HepG2 (cell line): ENCODE measurements around the gene SYCE1L. TPM values are rescaled to one million over a fixed set of nuclear protein-coding genes. Genes with fewer than 3 reads are reported as not detected.
A peak's percentile ranks its signal among the peaks of the same experiment; 100 is the strongest.

Experiments used
- HOXA9 ChIP-seq: sonication (generic); formaldehyde crosslinking; IDR thresholded peaks from 2 replicates; pipeline ENCODE4 v1.8.1; 2022; ENCODE audit warnings: missing genetic modification reagents, mild to moderate bottlenecking, moderate library complexity, borderline replicate concordance
- KDM3A ChIP-seq: IDR thresholded peaks from 2 replicates; pipeline ENCODE4 v1.6.1; 2018; ENCODE audit warnings: low read depth, missing compliant biosample characterization
- KLF11 ChIP-seq: IDR thresholded peaks from 2 replicates; pipeline ENCODE4 v1.6.1; 2016; ENCODE audit warnings: missing compliant biosample characterization
- LCORL ChIP-seq, 2 experiments: fragments of 450-650 bp in 1 of 2; sonication (generic) in 1 of 2; formaldehyde crosslinking in 1 of 2; IDR thresholded peaks; 2 replicates each; pipeline versions ENCODE4 v1.5.0 to v1.6.1; 2017 to 2020; ENCODE audit warnings: antibody characterized with exemption in 1 of 2, missing genetic modification reagents in 1 of 2
- MAFF ChIP-seq: IDR thresholded peaks from 2 replicates; pipeline ENCODE4 v1.6.1; 2011; ENCODE audit warnings: low read depth, low read length, improper control_type of control experiment
- SP1 ChIP-seq, 2 experiments: fragments of 450-650 bp in 1 of 2; sonication (generic) in 1 of 2; formaldehyde crosslinking in 1 of 2; IDR thresholded peaks; 2 replicates each; pipeline versions ENCODE4 v1.4.0 to v1.6.1; 2016 to 2020; ENCODE audit warnings: missing genetic modification reagents in 1 of 2
- XRCC5 ChIP-seq: fragments of 200-400 bp; formaldehyde crosslinking; optimal IDR thresholded peaks from 2 replicates; pipeline ENCODE3; 2017; ENCODE audit warnings: mild to moderate bottlenecking, low read length
- YY1 ChIP-seq: IDR thresholded peaks from 2 replicates; pipeline ENCODE4 v1.6.1; 2011; ENCODE audit warnings: low read length, low read depth, moderate library complexity, mild to moderate bottlenecking; ENCODE audit not compliant: insufficient read depth, insufficient replicate concordance
- ZBTB7A ChIP-seq: sonication (generic); formaldehyde crosslinking; IDR thresholded peaks from 2 replicates; pipeline ENCODE4 v1.8.0; 2022; ENCODE audit warnings: mild to moderate bottlenecking, missing genetic modification reagents
- ZFP90 ChIP-seq: sonication (generic); formaldehyde crosslinking; IDR thresholded peaks from 2 replicates; pipeline ENCODE4 v1.8.0; 2022; ENCODE audit warnings: missing genetic modification reagents, mild to moderate bottlenecking, inconsistent platforms, borderline replicate concordance
- ZFX ChIP-seq: sonication (generic); formaldehyde crosslinking; IDR thresholded peaks from 2 replicates; pipeline ENCODE4 v1.4.0; 2020; ENCODE audit warnings: mild to moderate bottlenecking, low read depth, missing genetic modification reagents, moderate library complexity
- ZFY ChIP-seq: sonication (generic); formaldehyde crosslinking; IDR thresholded peaks from 2 replicates; pipeline ENCODE4 v1.4.0; 2020; ENCODE audit warnings: missing genetic modification reagents
- ZMYM2 ChIP-seq: sonication (generic); formaldehyde crosslinking; IDR thresholded peaks from 2 replicates; pipeline ENCODE4 v1.8.0; 2022; ENCODE audit warnings: mild to moderate bottlenecking, missing genetic modification reagents
- ZNF577 ChIP-seq: sonication (generic); formaldehyde crosslinking; IDR thresholded peaks from 2 replicates; pipeline ENCODE4 v1.4.0; 2020; ENCODE audit warnings: mild to moderate bottlenecking, low read depth, missing genetic modification reagents, borderline replicate concordance
- ZNF670 ChIP-seq: sonication (generic); formaldehyde crosslinking; IDR thresholded peaks from 2 replicates; pipeline ENCODE4 v1.8.0; 2022; ENCODE audit warnings: mild to moderate bottlenecking, missing genetic modification reagents, borderline replicate concordance
- ZNF749 ChIP-seq: sonication (generic); formaldehyde crosslinking; IDR thresholded peaks from 2 replicates; pipeline ENCODE4 v1.8.0; 2022; ENCODE audit warnings: mild to moderate bottlenecking, missing genetic modification reagents, moderate library complexity, borderline replicate concordance
- ZNF782 ChIP-seq: sonication (generic); formaldehyde crosslinking; IDR thresholded peaks from 2 replicates; pipeline ENCODE4 v1.4.0; 2020; ENCODE audit warnings: missing genetic modification reagents, mild to moderate bottlenecking, borderline replicate concordance
- polyA plus RNA-seq, 8 experiments: library from polyadenylated mRNA; depleted of rRNA in 3 of 8; stranded (reverse) in 7 of 8; unstranded in 1 of 8; fragments of >200 nt; fragmentation: Illumina TruSeq in 4 of 8; extraction: Trizol in 4 of 8; gene quantifications; 2 replicates each; pipeline versions ENCODE4 v1.2.1 to v1.2.3, GENCODE V29; 2011 to 2016; ENCODE audit warnings: low read depth in 4 of 8, missing spikeins in 1 of 8, mixed read lengths in 1 of 8; ENCODE audit not compliant: insufficient read depth in 1 of 8
- total RNA-seq, 5 experiments: library from RNA; depleted of rRNA; stranded (reverse); fragments of >200 nt; fragmentation: Illumina TruSeq; extraction: Trizol; gene quantifications; 2 replicates each; pipeline ENCODE4 v1.2.3, GENCODE V29; 2016; ENCODE audit warnings: low read depth in 1 of 5
- TF ChIP-seq, protein P1 (sequence below): IDR thresholded peaks from 2 replicates; pipeline ENCODE4 v1.6.1; 2016; ENCODE audit warnings: missing compliant biosample characterization, missing genetic modification reagents, borderline replicate concordance
- TF ChIP-seq, protein P2 (sequence below): sonication (generic); formaldehyde crosslinking; IDR thresholded peaks from 2 replicates; pipeline ENCODE4 v1.5.0; 2020; ENCODE audit warnings: mild to moderate bottlenecking, missing genetic modification reagents
- TF ChIP-seq, protein P3 (sequence below): sonication (generic); formaldehyde crosslinking; IDR thresholded peaks from 2 replicates; pipeline ENCODE4 v1.4.0; 2020; ENCODE audit warnings: missing genetic modification reagents

Gene SYCE1L
- total and polyA plus RNA-seq, 2 of the 13 experiments (the other 11 are each of a cell fraction or from before 2014, with no cell fraction given): 0.22 TPM; not detected in 1

DNA sequence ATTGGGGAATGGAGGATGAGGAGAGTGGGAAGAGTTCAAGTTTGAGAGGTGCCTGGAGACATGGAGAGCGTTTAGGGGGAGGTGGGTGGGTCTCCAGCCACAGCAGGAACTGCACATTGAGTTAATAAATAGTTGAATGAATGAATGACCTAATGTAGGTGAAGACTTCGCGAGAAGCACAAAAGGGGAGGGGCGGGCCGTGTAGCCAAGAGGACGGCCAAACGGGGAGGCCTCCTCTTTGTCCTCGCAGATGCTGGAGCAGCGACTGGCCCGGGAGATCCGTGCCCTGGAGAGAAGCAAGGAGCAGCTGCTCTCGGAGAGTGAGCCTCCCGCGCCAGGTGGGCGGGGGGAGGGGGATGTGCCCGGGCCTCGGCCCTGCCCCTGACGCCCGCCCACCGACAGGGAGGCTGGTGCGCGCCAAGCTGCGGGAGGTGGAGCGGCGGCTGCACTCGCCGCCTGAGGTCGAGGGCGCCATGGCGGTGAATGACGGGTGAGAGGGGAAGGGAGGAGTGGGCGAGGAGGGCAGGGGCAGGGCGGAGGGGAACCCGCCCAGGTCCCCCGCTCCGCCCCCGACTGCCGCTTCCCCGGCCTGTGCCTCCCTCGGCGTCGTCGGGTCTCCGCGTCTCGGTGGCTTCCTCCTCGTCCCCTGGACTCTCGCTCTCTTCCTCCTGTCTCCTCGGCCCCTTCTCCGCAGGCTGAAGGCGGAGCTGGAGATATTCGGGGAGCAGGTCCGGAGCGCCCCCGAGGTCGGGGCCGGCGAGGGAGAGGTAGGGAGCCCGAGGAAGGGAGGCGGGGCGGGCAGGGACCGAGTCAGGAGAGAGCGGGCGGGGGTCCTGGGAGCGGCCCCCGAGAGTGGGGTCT, 12.9 kb downstream of the SYCE1L start (continued):
- TF ChIP-seq YY1 (peak; percentile 49), LCORL (IDR thresholded peaks at IDR 0.05) (no peak), LCORL (CRISPR knock-in tag; IDR thresholded peaks at IDR 0.05) (0 out of 2 replicates have a peak, but pooled peaks have one; percentile 16), KDM3A (0 out of 2 replicates have a peak, but pooled peaks have one; percentile 41), ZNF749 (CRISPR knock-in tag) (0 out of 2 replicates have a peak, but pooled peaks have one; percentile 38), ZNF670 (CRISPR knock-in tag) (0 out of 2 replicates have a peak, but pooled peaks have one; percentile 32), ZFY (CRISPR knock-in tag) (peak; percentile 25; the same call in 1 of the 2 replicates), KLF11 (CRISPR knock-in tag) (no peak), ZFX (peak; percentile 48), ZBTB7A (CRISPR knock-in tag) (0 out of 2 replicates have a peak, but pooled peaks have one; percentile 57), ZMYM2 (CRISPR knock-in tag) (peak; percentile 43; the same call in 1 of the 2 replicates), XRCC5 (peak; percentile 16), SP1 (IDR thresholded peaks at IDR 0.05) (no peak), SP1 (CRISPR knock-in tag; IDR thresholded peaks at IDR 0.05) (peak; percentile 58; the same call in 1 of the 2 replicates), ZFP90 (0 out of 2 replicates have a peak, but pooled peaks have one; percentile 14), HOXA9 (CRISPR knock-in tag) (peak; percentile 44; the same call in 1 of the 2 replicates), ZNF782 (0 out of 2 replicates have a peak, but pooled peaks have one; percentile 9), MAFF (no peak), ZNF577 (CRISPR knock-in tag) (no peak)
- TF ChIP-seq, protein P1, sequence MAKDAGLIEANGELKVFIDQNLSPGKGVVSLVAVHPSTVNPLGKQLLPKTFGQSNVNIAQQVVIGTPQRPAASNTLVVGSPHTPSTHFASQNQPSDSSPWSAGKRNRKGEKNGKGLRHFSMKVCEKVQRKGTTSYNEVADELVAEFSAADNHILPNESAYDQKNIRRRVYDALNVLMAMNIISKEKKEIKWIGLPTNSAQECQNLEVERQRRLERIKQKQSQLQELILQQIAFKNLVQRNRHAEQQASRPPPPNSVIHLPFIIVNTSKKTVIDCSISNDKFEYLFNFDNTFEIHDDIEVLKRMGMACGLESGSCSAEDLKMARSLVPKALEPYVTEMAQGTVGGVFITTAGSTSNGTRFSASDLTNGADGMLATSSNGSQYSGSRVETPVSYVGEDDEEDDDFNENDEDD (CRISPR knock-in tag): peak; percentile 83; the same call in 1 of the 2 replicates
- TF ChIP-seq, protein P2, sequence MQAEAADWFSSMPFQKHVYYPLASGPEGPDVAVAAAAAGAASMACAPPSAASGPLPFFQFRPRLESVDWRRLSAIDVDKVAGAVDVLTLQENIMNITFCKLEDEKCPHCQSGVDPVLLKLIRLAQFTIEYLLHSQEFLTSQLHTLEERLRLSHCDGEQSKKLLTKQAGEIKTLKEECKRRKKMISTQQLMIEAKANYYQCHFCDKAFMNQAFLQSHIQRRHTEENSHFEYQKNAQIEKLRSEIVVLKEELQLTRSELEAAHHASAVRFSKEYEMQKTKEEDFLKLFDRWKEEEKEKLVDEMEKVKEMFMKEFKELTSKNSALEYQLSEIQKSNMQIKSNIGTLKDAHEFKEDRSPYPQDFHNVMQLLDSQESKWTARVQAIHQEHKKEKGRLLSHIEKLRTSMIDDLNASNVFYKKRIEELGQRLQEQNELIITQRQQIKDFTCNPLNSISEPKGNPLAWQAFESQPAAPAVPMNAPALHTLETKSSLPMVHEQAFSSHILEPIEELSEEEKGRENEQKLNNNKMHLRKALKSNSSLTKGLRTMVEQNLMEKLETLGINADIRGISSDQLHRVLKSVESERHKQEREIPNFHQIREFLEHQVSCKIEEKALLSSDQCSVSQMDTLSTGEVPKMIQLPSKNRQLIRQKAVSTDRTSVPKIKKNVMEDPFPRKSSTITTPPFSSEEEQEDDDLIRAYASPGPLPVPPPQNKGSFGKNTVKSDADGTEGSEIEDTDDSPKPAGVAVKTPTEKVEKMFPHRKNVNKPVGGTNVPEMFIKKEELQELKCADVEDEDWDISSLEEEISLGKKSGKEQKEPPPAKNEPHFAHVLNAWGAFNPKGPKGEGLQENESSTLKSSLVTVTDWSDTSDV (CRISPR knock-in tag): peak; percentile 58; the same call in 1 of the 2 replicates
- TF ChIP-seq, protein P3, sequence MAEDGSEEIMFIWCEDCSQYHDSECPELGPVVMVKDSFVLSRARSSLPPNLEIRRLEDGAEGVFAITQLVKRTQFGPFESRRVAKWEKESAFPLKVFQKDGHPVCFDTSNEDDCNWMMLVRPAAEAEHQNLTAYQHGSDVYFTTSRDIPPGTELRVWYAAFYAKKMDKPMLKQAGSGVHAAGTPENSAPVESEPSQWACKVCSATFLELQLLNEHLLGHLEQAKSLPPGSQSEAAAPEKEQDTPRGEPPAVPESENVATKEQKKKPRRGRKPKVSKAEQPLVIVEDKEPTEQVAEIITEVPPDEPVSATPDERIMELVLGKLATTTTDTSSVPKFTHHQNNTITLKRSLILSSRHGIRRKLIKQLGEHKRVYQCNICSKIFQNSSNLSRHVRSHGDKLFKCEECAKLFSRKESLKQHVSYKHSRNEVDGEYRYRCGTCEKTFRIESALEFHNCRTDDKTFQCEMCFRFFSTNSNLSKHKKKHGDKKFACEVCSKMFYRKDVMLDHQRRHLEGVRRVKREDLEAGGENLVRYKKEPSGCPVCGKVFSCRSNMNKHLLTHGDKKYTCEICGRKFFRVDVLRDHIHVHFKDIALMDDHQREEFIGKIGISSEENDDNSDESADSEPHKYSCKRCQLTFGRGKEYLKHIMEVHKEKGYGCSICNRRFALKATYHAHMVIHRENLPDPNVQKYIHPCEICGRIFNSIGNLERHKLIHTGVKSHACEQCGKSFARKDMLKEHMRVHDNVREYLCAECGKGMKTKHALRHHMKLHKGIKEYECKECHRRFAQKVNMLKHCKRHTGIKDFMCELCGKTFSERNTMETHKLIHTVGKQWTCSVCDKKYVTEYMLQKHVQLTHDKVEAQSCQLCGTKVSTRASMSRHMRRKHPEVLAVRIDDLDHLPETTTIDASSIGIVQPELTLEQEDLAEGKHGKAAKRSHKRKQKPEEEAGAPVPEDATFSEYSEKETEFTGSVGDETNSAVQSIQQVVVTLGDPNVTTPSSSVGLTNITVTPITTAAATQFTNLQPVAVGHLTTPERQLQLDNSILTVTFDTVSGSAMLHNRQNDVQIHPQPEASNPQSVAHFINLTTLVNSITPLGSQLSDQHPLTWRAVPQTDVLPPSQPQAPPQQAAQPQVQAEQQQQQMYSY (CRISPR knock-in tag): peak; percentile 43; the same call in 1 of the 2 replicates
